Left lung (tissue), 10 donors: ENCODE data around the gene STOML2. TPM values are rescaled to one million over a fixed set of nuclear protein-coding genes. Genes with fewer than 3 reads are reported as not detected.

Source experiments
- ATAC-seq: fragments of 200-7000 bp; cut with Tn5 transposase; one replicate; pipeline ENCODE4 v1.9.1; 2020; ENCODE audit warnings: moderate library complexity
- DNase-seq, 4 donors: peaks; one replicate each; pipeline ENCODE4 v3.0.0-alpha.2; 2013 to 2020
- H3K27ac ChIP-seq, 2 donors: fragments of 200-600 bp; sonication (generic) in 1 of 2; one replicate each; pipeline versions ENCODE4 v1.5.0 to v1.8.0; 2020 to 2021
- H3K27me3 ChIP-seq, 2 donors: fragments of 200-600 bp; sonication (generic) in 1 of 2; one replicate each; pipeline versions ENCODE4 v1.5.0 to v1.8.0; 2020 to 2021
- H3K36me3 ChIP-seq, 2 donors: fragments of 200-600 bp; sonication (generic) in 1 of 2; one replicate each; pipeline versions ENCODE4 v1.5.0 to v1.8.0; 2020 to 2021
- H3K4me1 ChIP-seq, 2 donors: fragments of 200-600 bp; one replicate each; pipeline ENCODE4 v1.8.0; 2021
- H3K4me3 ChIP-seq, 2 donors: fragments of 200-600 bp; sonication (generic) in 1 of 2; one replicate each; pipeline versions ENCODE4 v1.5.0 to v1.8.0; 2020 to 2021; ENCODE audit warnings: mild to moderate bottlenecking in 1 of 2
- H3K9me3 ChIP-seq, 2 donors: fragments of 200-600 bp; sonication (generic) in 1 of 2; one replicate each; pipeline versions ENCODE4 v1.5.0 to v1.8.0; 2020 to 2021
- CTCF ChIP-seq, 2 donors: fragments of 200-600 bp; sonication (generic) in 1 of 2; IDR thresholded peaks; one replicate each; pipeline versions ENCODE4 v1.5.0 to v1.8.0; 2021; ENCODE audit warnings: antibody characterized with exemption in 2 of 2
- intact Hi-C, 2 donors: fragments of 100-400 bp; cut with DNase I; formaldehyde crosslinking; loops; one replicate each; pipeline versions ENCODE4 v1.11.2 to v1.14.2; 2022
- polyA plus RNA-seq, 6 donors: library from polyadenylated mRNA; unstranded; fragments of 120-200 nt; gene quantifications; one replicate each; pipeline ENCODE4 v1.2.1, GENCODE V29; 2013; ENCODE audit not compliant: insufficient read length in 6 of 6
- total RNA-seq, 2 donors: library from RNA; stranded (reverse); fragmentation: NEBNext Ultra II Directional; extraction: Animal tissue kit (Norgen Biotek cat#: 25700); gene quantifications; one replicate each; pipeline ENCODE4 v1.2.1, GENCODE V29; 2021
- donor health status: DM: no; HTN: yes; CAD: no.
- donor health status: DM: no; HTN: no; CAD: no.

The STOML2 gene
- total and polyA plus RNA-seq, 8 donors: 62.3 to 104 (median 96.8) TPM

- peak overlapping the region; percentile 68 to 85 for H3K4me3 ChIP-seq
- no peak for TF ChIP-seq CTCF (IDR thresholded peaks at IDR 0.05)
- H3K36me3 ChIP-seq: peaks cover 0 to 32% of the 10 kb centered on the region in 2 donors
- peaks cover 41 to 61% of the 10 kb centered on the region in 2 donors for H3K4me1 ChIP-seq
- no peaks in the 10 kb centered on the region for H3K27me3 ChIP-seq
- ATAC-seq (peak; percentile 67), DNase-seq (peak; percentile 94 to 99 (median 98))
- H3K27ac ChIP-seq: peak overlapping the region; percentile 82 to 91
- intact Hi-C loops: no loop called here
- H3K9me3 ChIP-seq: no peaks in the 10 kb centered on the region
Observed at GRCh38 chr9:35111001-35111933, 8.3 kb upstream of the STOML2 start.

- TF ChIP-seq CTCF (IDR thresholded peaks at IDR 0.05): no peak
- no peaks in the 10 kb centered on the region for H3K27me3 ChIP-seq
- peak overlapping the region in 1 of 2 donors; percentile 85 for H3K4me3 ChIP-seq
- peaks cover 0 to 41% of the 10 kb centered on the region in 2 donors for H3K36me3 ChIP-seq
- peaks cover 41 to 60% of the 10 kb centered on the region in 2 donors for H3K4me1 ChIP-seq
- ATAC-seq (no peak), DNase-seq (no peak)
- intact Hi-C loops: no loop called here
- H3K9me3 ChIP-seq: no peaks in the 10 kb centered on the region
- peak overlapping the region in 1 of 2 donors; percentile 91 for H3K27ac ChIP-seq
Observed at GRCh38 chr9:35110327-35110761, 7.4 kb upstream of the STOML2 start.

GRCh38 chr9:35108946-35109575, 6.1 kb upstream of the STOML2 start:
- no peaks in the 10 kb centered on the region for H3K9me3 ChIP-seq
- intact Hi-C loops: no loop called here
- TF ChIP-seq CTCF (IDR thresholded peaks at IDR 0.05): no peak
- DNase-seq (no peak), ATAC-seq (no peak)
- H3K36me3 ChIP-seq: peaks cover 0 to 54% of the 10 kb centered on the region in 2 donors
- no peak overlapping the region for H3K27ac ChIP-seq
- H3K4me1 ChIP-seq: peaks cover 34 to 53% of the 10 kb centered on the region in 2 donors
- no peak overlapping the region for H3K4me3 ChIP-seq
- H3K27me3 ChIP-seq: no peaks in the 10 kb centered on the region

- intact Hi-C loops: no loop called here
Observed at GRCh38 chr9:35108461-35108860, 5.5 kb upstream of the STOML2 start.

More at GRCh38 chr9:35108461-35108860, 5.5 kb upstream of the STOML2 start:
- peaks cover 0 to 56% of the 10 kb centered on the region in 2 donors for H3K36me3 ChIP-seq
- no peaks in the 10 kb centered on the region for H3K27me3 ChIP-seq
- H3K9me3 ChIP-seq: no peaks in the 10 kb centered on the region
- H3K4me1 ChIP-seq: peaks cover 28 to 53% of the 10 kb centered on the region in 2 donors
- no peak overlapping the region for H3K4me3 ChIP-seq
- TF ChIP-seq CTCF (IDR thresholded peaks at IDR 0.05): no peak
- DNase-seq: no peak
- H3K27ac ChIP-seq: no peak overlapping the region
- ATAC-seq: no peak
